ENCODE measurements around the gene OTP.
"Not testable (repeated sequence)": the region's sequence is repeated elsewhere in the genome, so short reads cannot be mapped to it uniquely, and the experiment has no call there.

The OTP gene

DNA sequence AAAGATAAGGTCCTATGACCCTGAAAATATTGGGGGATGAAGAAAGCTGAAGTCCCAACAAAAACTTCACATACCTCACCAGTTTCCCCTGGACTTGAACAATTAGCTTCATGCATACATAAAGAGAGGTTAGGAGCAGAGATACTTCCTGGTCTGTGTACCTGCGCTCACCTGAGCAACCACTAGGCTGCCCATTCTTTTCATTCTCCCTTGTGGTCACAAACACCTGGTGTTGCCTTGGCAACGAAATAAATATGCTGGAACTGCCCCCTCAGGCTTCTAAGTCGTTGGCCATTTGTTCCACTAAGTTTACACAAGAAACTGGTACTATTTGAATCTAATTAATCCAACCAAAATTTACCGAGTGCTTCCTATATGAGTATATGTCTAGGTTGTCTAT is 18.1 kb downstream of the OTP start:
- ATAC-seq, result no peak
- no peak for TF ChIP-seq SNAI2 (CRISPR knock-in tag; IDR thresholded peaks at IDR 0.05)
- TF ChIP-seq, protein P1, sequence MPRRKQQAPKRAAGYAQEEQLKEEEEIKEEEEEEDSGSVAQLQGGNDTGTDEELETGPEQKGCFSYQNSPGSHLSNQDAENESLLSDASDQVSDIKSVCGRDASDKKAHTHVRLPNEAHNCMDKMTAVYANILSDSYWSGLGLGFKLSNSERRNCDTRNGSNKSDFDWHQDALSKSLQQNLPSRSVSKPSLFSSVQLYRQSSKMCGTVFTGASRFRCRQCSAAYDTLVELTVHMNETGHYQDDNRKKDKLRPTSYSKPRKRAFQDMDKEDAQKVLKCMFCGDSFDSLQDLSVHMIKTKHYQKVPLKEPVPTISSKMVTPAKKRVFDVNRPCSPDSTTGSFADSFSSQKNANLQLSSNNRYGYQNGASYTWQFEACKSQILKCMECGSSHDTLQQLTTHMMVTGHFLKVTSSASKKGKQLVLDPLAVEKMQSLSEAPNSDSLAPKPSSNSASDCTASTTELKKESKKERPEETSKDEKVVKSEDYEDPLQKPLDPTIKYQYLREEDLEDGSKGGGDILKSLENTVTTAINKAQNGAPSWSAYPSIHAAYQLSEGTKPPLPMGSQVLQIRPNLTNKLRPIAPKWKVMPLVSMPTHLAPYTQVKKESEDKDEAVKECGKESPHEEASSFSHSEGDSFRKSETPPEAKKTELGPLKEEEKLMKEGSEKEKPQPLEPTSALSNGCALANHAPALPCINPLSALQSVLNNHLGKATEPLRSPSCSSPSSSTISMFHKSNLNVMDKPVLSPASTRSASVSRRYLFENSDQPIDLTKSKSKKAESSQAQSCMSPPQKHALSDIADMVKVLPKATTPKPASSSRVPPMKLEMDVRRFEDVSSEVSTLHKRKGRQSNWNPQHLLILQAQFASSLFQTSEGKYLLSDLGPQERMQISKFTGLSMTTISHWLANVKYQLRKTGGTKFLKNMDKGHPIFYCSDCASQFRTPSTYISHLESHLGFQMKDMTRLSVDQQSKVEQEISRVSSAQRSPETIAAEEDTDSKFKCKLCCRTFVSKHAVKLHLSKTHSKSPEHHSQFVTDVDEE (CRISPR knock-in tag; IDR thresholded peaks at IDR 0.05), result no peak
- no peak for TF ChIP-seq ZFP3 (CRISPR knock-in tag; IDR thresholded peaks at IDR 0.05)
- no peak for TF ChIP-seq TOX (CRISPR knock-in tag; IDR thresholded peaks at IDR 0.05; ENCODE audit: borderline replicate concordance)
- no peak for TF ChIP-seq ZC3H10 (CRISPR knock-in tag; IDR thresholded peaks at IDR 0.05)
- TF ChIP-seq, protein P2, sequence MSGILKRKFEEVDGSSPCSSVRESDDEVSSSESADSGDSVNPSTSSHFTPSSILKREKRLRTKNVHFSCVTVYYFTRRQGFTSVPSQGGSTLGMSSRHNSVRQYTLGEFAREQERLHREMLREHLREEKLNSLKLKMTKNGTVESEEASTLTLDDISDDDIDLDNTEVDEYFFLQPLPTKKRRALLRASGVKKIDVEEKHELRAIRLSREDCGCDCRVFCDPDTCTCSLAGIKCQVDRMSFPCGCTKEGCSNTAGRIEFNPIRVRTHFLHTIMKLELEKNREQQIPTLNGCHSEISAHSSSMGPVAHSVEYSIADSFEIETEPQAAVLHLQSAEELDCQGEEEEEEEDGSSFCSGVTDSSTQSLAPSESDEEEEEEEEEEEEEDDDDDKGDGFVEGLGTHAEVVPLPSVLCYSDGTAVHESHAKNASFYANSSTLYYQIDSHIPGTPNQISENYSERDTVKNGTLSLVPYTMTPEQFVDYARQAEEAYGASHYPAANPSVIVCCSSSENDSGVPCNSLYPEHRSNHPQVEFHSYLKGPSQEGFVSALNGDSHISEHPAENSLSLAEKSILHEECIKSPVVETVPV (CRISPR knock-in tag; IDR thresholded peaks at IDR 0.05), result no peak
- no peak for TF ChIP-seq PPARA (CRISPR knock-in tag; IDR thresholded peaks at IDR 0.05; ENCODE audit: borderline replicate concordance)
- no peak for TF ChIP-seq ZFP30 (CRISPR knock-in tag; IDR thresholded peaks at IDR 0.05)
- TF ChIP-seq OSR1 (CRISPR knock-in tag; IDR thresholded peaks at IDR 0.05), result no peak

DNA sequence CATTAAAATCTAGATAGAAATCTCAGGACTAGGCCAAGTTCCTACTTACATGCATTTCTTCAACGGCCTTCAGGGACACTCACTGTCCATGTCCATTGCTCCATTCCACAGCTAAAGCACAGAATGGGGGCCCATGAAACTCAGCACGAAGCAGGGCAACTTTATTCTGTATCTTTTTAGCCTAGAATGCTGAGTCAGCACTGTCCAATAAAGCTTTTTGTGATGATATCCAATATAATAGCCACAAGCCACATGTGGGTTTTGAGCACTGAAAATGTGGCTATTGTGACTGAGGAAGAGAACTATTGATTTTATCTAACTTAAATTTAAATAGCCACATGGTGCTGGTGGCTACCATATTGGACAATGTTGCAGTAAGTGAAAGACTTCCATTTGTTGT is 21.6 kb downstream of the OTP start:
- ATAC-seq, result no peak
- TF ChIP-seq, protein P3, sequence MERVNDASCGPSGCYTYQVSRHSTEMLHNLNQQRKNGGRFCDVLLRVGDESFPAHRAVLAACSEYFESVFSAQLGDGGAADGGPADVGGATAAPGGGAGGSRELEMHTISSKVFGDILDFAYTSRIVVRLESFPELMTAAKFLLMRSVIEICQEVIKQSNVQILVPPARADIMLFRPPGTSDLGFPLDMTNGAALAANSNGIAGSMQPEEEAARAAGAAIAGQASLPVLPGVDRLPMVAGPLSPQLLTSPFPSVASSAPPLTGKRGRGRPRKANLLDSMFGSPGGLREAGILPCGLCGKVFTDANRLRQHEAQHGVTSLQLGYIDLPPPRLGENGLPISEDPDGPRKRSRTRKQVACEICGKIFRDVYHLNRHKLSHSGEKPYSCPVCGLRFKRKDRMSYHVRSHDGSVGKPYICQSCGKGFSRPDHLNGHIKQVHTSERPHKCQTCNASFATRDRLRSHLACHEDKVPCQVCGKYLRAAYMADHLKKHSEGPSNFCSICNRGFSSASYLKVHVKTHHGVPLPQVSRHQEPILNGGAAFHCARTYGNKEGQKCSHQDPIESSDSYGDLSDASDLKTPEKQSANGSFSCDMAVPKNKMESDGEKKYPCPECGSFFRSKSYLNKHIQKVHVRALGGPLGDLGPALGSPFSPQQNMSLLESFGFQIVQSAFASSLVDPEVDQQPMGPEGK (CRISPR knock-in tag; IDR thresholded peaks at IDR 0.05; ENCODE audit: borderline replicate concordance), result no peak
- TF ChIP-seq, protein P4, sequence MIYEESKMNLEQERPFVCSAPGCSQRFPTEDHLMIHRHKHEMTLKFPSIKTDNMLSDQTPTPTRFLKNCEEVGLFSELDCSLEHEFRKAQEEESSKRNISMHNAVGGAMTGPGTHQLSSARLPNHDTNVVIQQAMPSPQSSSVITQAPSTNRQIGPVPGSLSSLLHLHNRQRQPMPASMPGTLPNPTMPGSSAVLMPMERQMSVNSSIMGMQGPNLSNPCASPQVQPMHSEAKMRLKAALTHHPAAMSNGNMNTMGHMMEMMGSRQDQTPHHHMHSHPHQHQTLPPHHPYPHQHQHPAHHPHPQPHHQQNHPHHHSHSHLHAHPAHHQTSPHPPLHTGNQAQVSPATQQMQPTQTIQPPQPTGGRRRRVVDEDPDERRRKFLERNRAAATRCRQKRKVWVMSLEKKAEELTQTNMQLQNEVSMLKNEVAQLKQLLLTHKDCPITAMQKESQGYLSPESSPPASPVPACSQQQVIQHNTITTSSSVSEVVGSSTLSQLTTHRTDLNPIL (CRISPR knock-in tag; IDR thresholded peaks at IDR 0.05; ENCODE audit: low read depth), result no peak
- no peak for TF ChIP-seq ISL1 (CRISPR knock-in tag; IDR thresholded peaks at IDR 0.05)
- no peak for TF ChIP-seq BACH2 (CRISPR knock-in tag; IDR thresholded peaks at IDR 0.05; ENCODE audit: borderline replicate concordance)
- TF ChIP-seq, protein P1 (CRISPR knock-in tag; IDR thresholded peaks at IDR 0.05), result no peak
- TF ChIP-seq RARB (CRISPR knock-in tag; IDR thresholded peaks at IDR 0.05), result no peak
- TF ChIP-seq PPARA (CRISPR knock-in tag; IDR thresholded peaks at IDR 0.05; ENCODE audit: borderline replicate concordance), result no peak
- TF ChIP-seq POU6F1 (CRISPR knock-in tag; IDR thresholded peaks at IDR 0.05; ENCODE audit: borderline replicate concordance, low read depth), result no peak
- TF ChIP-seq ZC3H10 (CRISPR knock-in tag; IDR thresholded peaks at IDR 0.05), result no peak
- TF ChIP-seq ZNF70 (CRISPR knock-in tag; IDR thresholded peaks at IDR 0.05), result no peak
- no peak for TF ChIP-seq OSR1 (CRISPR knock-in tag; IDR thresholded peaks at IDR 0.05)
- no peak for TF ChIP-seq SNAI2 (CRISPR knock-in tag; IDR thresholded peaks at IDR 0.05)
- no peak for TF ChIP-seq ZNF565 (CRISPR knock-in tag; conservative IDR thresholded peaks at IDR 0.05; ENCODE audit: low read depth)
- TF ChIP-seq, protein P2 (CRISPR knock-in tag; IDR thresholded peaks at IDR 0.05), result no peak
- no peak for TF ChIP-seq ZNF8 (CRISPR knock-in tag; IDR thresholded peaks at IDR 0.05)
- no peak for TF ChIP-seq TOX (CRISPR knock-in tag; IDR thresholded peaks at IDR 0.05; ENCODE audit: borderline replicate concordance)
- no peak for TF ChIP-seq ZFP3 (CRISPR knock-in tag; IDR thresholded peaks at IDR 0.05)
- TF ChIP-seq ESRRG (CRISPR knock-in tag; IDR thresholded peaks at IDR 0.05), result no peak
- no peak for TF ChIP-seq CSDC2 (CRISPR knock-in tag; IDR thresholded peaks at IDR 0.05)

GRCh38 chr5:77608927-77609326 is 29.6 kb downstream of the OTP start:
- not testable (repeated sequence) for ATAC-seq

All from SK-N-SH treated with all-trans-retinoic acid at 6 μM for 48 hours (cell line).